Fibroblast of lung (primary cell): ENCODE data around the gene CYP2C18.
"Not testable (repeated sequence)": the region's sequence is repeated elsewhere in the genome, so short reads cannot be mapped to it uniquely, and the experiment has no call there.

Source experiments
- EZH2 ChIP-seq: IDR thresholded peaks from 2 replicates; pipeline ENCODE4 v1.5.1; 2012; ENCODE audit warnings: low read length, control low read depth, mild to moderate bottlenecking; ENCODE audit errors: missing control alignments
- TF ChIP-seq, protein P1 (sequence below), 2 donors: IDR thresholded peaks in 1 of 2; conservative IDR thresholded peaks in 1 of 2; 1 replicate in 1 of 2; 2 replicates in 1 of 2; pipeline ENCODE4 v1.5.1; 2011 to 2012; ENCODE audit warnings: low read length in 2 of 2, control low read depth in 1 of 2, inconsistent platforms in 1 of 2, low read depth in 1 of 2, mild to moderate bottlenecking in 1 of 2

DNA sequence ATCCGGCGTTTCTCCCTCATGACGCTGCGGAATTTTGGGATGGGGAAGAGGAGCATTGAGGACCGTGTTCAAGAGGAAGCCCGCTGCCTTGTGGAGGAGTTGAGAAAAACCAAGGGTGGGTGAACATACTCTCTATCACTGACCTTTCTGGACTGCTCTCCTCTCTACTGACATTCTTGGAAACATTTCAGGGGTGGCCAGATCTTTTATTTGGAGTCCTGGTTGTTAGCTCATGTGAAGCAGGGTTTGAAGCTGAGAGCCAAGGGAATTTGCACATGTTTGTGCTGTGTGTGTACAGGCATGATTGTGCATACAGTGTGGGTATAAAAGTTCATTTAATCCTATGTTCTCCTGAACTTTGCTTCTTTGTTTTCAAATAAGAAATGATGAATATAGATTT, 91.9 kb downstream of the CYP2C18 start:
- TF ChIP-seq, protein P1, sequence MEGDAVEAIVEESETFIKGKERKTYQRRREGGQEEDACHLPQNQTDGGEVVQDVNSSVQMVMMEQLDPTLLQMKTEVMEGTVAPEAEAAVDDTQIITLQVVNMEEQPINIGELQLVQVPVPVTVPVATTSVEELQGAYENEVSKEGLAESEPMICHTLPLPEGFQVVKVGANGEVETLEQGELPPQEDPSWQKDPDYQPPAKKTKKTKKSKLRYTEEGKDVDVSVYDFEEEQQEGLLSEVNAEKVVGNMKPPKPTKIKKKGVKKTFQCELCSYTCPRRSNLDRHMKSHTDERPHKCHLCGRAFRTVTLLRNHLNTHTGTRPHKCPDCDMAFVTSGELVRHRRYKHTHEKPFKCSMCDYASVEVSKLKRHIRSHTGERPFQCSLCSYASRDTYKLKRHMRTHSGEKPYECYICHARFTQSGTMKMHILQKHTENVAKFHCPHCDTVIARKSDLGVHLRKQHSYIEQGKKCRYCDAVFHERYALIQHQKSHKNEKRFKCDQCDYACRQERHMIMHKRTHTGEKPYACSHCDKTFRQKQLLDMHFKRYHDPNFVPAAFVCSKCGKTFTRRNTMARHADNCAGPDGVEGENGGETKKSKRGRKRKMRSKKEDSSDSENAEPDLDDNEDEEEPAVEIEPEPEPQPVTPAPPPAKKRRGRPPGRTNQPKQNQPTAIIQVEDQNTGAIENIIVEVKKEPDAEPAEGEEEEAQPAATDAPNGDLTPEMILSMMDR (conservative IDR thresholded peaks at IDR 0.05 in 1 of 2, IDR thresholded peaks at IDR 0.05 in 1 of 2; ENCODE audit: low read depth in 1 of 2, low read length in 2 of 2) = not testable (repeated sequence)
- TF ChIP-seq EZH2 = not testable (repeated sequence)
